GM19099 (cell line): Measurements from ENCODE around the gene LTBR.

Experiments
- POLR2A ChIP-seq: IDR thresholded peaks from 3 replicates; pipeline ENCODE4 v1.6.1; 2011; ENCODE audit warnings: low read depth; ENCODE audit not compliant: insufficient read length; ENCODE audit errors: extremely low read depth

The LTBR gene

GRCh38 chr12:6418796-6419195, 34.8 kb downstream of the LTBR start:
- no peak for TF ChIP-seq POLR2A

GRCh38 chr12:6420364-6420763, 36.4 kb downstream of the LTBR start:
- TF ChIP-seq POLR2A: no peak

- peak; percentile 36 for TF ChIP-seq POLR2A
These were observed 39.5 kb downstream of the LTBR start for GRCh38 chr12:6423267-6424007.

- TF ChIP-seq POLR2A: no peak
These were observed 40.0 kb downstream of the LTBR start for GRCh38 chr12:6424008-6424347.

- TF ChIP-seq POLR2A: no peak
These were observed 40.9 kb downstream of the LTBR start for GRCh38 chr12:6424866-6425265.

GRCh38 chr12:6425590-6426531, 41.9 kb downstream of the LTBR start:
- no peak for TF ChIP-seq POLR2A

- TF ChIP-seq POLR2A: no peak
These were observed 43.1 kb downstream of the LTBR start for GRCh38 chr12:6426882-6427671.

- TF ChIP-seq POLR2A: no peak
These were observed 44.4 kb downstream of the LTBR start for GRCh38 chr12:6428326-6428725.

- TF ChIP-seq POLR2A: no peak
These were observed 46.4 kb downstream of the LTBR start for GRCh38 chr12:6430124-6430989.

GRCh38 chr12:6432991-6433390, 49.0 kb downstream of the LTBR start:
- peak; percentile 15 for TF ChIP-seq POLR2A

- TF ChIP-seq POLR2A: no peak
These were observed 50.5 kb downstream of the LTBR start for GRCh38 chr12:6434205-6435140.

- no peak for TF ChIP-seq POLR2A
These were observed 52.2 kb downstream of the LTBR start for GRCh38 chr12:6435961-6436715.

GRCh38 chr12:6437586-6437985, 53.6 kb downstream of the LTBR start:
- no peak for TF ChIP-seq POLR2A

- no peak for TF ChIP-seq POLR2A
These were observed 54.4 kb downstream of the LTBR start for GRCh38 chr12:6438345-6438744.
